Measurements from ENCODE around the gene SLAMF6. TPM values are rescaled to one million over a fixed set of nuclear protein-coding genes. Genes with fewer than 3 reads are reported as not detected.
"Not testable (repeated sequence)": the region's sequence is repeated elsewhere in the genome, so short reads cannot be mapped to it uniquely, and the experiment has no call there.

The SLAMF6 gene
- total RNA-seq, 3 donors from 2014 or later: 1.1 to 3.2 (median 2.6) TPM

GRCh38 chr1:160486453-160486852 is 36.6 kb downstream of the SLAMF6 start:
- Histone ChIP-seq H3K4me1 (no peaks in the 10 kb centered on the region), H3K27ac (no peak overlapping the region), H3K9me3 (no peaks in the 10 kb centered on the region), H3K4me3 (no peak overlapping the region), H3K27me3 (no peaks in the 10 kb centered on the region), H3K36me3 (no peaks in the 10 kb centered on the region)
- intact Hi-C loops (cut with DNase I; ENCODE audit: low total_unique reads): no loop called here
- TF ChIP-seq POLR2A (IDR thresholded peaks at IDR 0.05): no peak
- no peak for TF ChIP-seq CTCF (IDR thresholded peaks at IDR 0.05)
- no peak for TF ChIP-seq POLR2AphosphoS5 (IDR thresholded peaks at IDR 0.05)
- DNase-seq (ENCODE audit: low spot score in 2 of 2): no peak

- H3K36me3 ChIP-seq: no peaks in the 10 kb centered on the region
- H3K4me3 ChIP-seq: no peak overlapping the region
- H3K9me3 ChIP-seq: no peaks in the 10 kb centered on the region
- DNase-seq (ENCODE audit: low spot score in 2 of 2): no peak
- TF ChIP-seq CTCF (IDR thresholded peaks at IDR 0.05): no peak
- no peak for TF ChIP-seq POLR2AphosphoS5 (IDR thresholded peaks at IDR 0.05)
- no peak for TF ChIP-seq POLR2A (IDR thresholded peaks at IDR 0.05)
- no peaks in the 10 kb centered on the region for H3K27me3 ChIP-seq
- intact Hi-C loops (cut with DNase I; ENCODE audit: low total_unique reads): no loop called here
- H3K27ac ChIP-seq: no peak overlapping the region
- no peaks in the 10 kb centered on the region for H3K4me1 ChIP-seq
These were observed 39.4 kb downstream of the SLAMF6 start for GRCh38 chr1:160483505-160484185.

- Histone ChIP-seq H3K27me3 (no peaks in the 10 kb centered on the region), H3K4me1 (no peaks in the 10 kb centered on the region), H3K36me3 (no peaks in the 10 kb centered on the region), H3K27ac (no peak overlapping the region), H3K9me3 (no peaks in the 10 kb centered on the region), H3K4me3 (no peak overlapping the region)
- TF ChIP-seq POLR2A (IDR thresholded peaks at IDR 0.05): no peak
- no peak for TF ChIP-seq CTCF (IDR thresholded peaks at IDR 0.05)
- TF ChIP-seq POLR2AphosphoS5 (IDR thresholded peaks at IDR 0.05): no peak
- intact Hi-C loops (cut with DNase I; ENCODE audit: low total_unique reads): no loop called here
- no peak for DNase-seq (ENCODE audit: low spot score in 2 of 2)
These were observed 41.0 kb downstream of the SLAMF6 start for GRCh38 chr1:160481979-160482596.

- intact Hi-C loops (cut with DNase I; ENCODE audit: low total_unique reads); DNase-seq (ENCODE audit: low spot score in 2 of 2): not testable (repeated sequence)
These were observed 42.3 kb downstream of the SLAMF6 start for GRCh38 chr1:160480781-160481180.

GRCh38 chr1:160479091-160479490 is 44.0 kb downstream of the SLAMF6 start:
- DNase-seq (ENCODE audit: low spot score in 2 of 2); intact Hi-C loops (cut with DNase I; ENCODE audit: low total_unique reads); H3K27me3 ChIP-seq; H3K4me3 ChIP-seq; H3K4me1 ChIP-seq; H3K27ac ChIP-seq; H3K36me3 ChIP-seq; H3K9me3 ChIP-seq: not testable (repeated sequence)

More at GRCh38 chr1:160480781-160481180, 42.3 kb downstream of the SLAMF6 start:
- H3K36me3 ChIP-seq, H3K27ac ChIP-seq, H3K4me1 ChIP-seq, H3K9me3 ChIP-seq, H3K27me3 ChIP-seq, H3K4me3 ChIP-seq: not testable (repeated sequence)

GRCh38 chr1:160474392-160475242 is 48.4 kb downstream of the SLAMF6 start:
- no peaks in the 10 kb centered on the region for H3K4me1 ChIP-seq
- H3K36me3 ChIP-seq: no peaks in the 10 kb centered on the region
- TF ChIP-seq CTCF (IDR thresholded peaks at IDR 0.05) (no peak), POLR2AphosphoS5 (IDR thresholded peaks at IDR 0.05) (no peak), POLR2A (IDR thresholded peaks at IDR 0.05) (no peak)
- DNase-seq (ENCODE audit: low spot score in 2 of 2): no peak
- no peaks in the 10 kb centered on the region for H3K27me3 ChIP-seq
- H3K9me3 ChIP-seq: no peaks in the 10 kb centered on the region
- no peak overlapping the region for H3K4me3 ChIP-seq
- H3K27ac ChIP-seq: no peak overlapping the region
- intact Hi-C loops (cut with DNase I; ENCODE audit: low total_unique reads): no loop called here

Measured in breast epithelium (tissue), 4 donors.